ENCODE data around the gene PYGB.
"Not testable (repeated sequence)": the region's sequence is repeated elsewhere in the genome, so short reads cannot be mapped to it uniquely, and the experiment has no call there.

Gene PYGB

GRCh38 chr20:25328954-25329498 lies 81.1 kb downstream of the PYGB start:
- TF ChIP-seq, protein P1, sequence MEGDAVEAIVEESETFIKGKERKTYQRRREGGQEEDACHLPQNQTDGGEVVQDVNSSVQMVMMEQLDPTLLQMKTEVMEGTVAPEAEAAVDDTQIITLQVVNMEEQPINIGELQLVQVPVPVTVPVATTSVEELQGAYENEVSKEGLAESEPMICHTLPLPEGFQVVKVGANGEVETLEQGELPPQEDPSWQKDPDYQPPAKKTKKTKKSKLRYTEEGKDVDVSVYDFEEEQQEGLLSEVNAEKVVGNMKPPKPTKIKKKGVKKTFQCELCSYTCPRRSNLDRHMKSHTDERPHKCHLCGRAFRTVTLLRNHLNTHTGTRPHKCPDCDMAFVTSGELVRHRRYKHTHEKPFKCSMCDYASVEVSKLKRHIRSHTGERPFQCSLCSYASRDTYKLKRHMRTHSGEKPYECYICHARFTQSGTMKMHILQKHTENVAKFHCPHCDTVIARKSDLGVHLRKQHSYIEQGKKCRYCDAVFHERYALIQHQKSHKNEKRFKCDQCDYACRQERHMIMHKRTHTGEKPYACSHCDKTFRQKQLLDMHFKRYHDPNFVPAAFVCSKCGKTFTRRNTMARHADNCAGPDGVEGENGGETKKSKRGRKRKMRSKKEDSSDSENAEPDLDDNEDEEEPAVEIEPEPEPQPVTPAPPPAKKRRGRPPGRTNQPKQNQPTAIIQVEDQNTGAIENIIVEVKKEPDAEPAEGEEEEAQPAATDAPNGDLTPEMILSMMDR (conservative IDR thresholded peaks at IDR 0.05), result no peak
- no peak overlapping the region for H3K27ac ChIP-seq

DNA sequence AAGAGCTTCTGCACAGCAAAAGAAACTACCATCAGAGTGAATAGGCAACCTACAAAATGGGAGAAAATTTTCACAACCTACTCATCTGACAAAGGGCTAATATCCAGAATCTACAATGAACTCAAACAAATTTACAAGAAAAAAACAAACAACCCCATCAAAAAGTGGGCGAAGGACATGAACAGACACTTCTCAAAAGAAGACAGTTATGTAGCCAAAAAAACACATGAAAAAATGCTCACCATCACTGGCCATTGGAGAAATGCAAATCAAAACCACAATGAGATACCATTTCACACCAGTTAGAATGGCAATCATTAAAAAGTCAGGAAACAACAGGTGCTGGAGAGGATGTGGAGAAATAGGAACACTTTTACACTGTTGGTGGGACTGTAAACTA lies 87.1 kb downstream of the PYGB start:
- H3K27ac ChIP-seq, result not testable (repeated sequence)

DNA sequence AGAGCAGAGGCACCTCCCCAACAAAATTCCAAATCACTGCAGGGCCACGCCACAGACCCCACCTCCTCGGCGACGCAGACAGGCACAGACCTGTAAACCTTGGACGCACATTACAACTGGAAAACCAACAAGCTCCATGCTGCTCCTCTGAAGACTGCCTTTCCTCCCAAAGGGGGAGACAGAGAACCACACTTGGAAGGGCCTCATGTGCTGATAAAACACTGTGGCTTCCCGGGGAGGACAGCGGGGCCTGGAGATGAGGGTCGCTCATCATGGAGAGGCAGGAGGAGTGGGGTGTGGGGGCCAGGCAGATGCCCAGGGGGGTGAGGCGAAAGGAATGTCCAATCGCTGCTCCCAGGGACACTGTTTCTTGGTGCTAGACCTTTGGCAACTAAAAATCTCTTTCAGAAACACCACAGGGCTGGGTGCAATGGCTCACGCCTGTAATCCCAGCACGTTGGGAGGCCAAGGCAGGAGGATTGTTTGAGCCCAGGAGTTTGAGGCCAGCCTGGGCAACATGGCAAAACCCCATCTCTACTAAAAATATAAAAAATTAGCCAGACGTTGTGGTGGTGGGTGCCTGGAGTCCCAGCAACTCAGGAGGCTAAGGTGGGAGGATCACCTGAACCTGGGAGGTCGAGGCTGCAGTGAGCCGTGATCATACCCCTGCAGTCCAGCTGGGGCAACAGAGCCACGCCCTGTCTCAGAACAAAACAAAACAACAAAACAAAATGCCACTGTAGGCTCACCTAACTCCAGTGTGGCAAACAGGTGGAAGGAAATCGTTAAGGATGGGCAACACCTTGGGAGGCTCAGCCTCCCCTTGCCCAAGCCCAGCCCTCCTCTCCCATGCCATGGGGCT lies 88.9 kb downstream of the PYGB start:
- TF ChIP-seq, protein P1 (conservative IDR thresholded peaks at IDR 0.05), result peak; percentile 83
- H3K27ac ChIP-seq, result peak overlapping the region; percentile 86

GRCh38 chr20:25338112-25339023 lies 90.5 kb downstream of the PYGB start:
- peak overlapping the region; percentile 86 for H3K27ac ChIP-seq
- TF ChIP-seq, protein P1 (conservative IDR thresholded peaks at IDR 0.05), result peak; percentile 69

DNA sequence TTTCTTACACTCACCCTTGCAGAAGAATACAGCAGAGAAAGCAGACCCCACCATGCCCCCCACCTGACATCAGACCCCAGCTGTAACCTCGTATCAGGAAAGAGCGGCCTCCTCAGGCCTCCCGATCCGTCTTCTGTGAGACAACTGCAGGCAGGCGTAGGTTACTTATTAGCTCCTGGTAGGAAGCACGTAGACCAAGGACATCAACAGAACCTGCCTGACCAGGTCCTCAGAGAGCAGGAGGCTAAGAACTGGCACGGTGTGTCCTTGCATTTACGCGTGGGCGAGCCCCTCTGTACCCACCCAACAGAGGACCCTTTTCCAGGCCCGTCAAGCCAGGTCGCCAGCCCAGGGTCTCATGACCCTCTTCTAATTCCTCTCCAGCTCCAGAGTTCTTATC lies 91.7 kb downstream of the PYGB start:
- TF ChIP-seq, protein P1 (conservative IDR thresholded peaks at IDR 0.05), result 0 out of 2 replicates have a peak, but pooled peaks have one; percentile 11
- H3K27ac ChIP-seq, result peak overlapping the region; percentile 86

DNA sequence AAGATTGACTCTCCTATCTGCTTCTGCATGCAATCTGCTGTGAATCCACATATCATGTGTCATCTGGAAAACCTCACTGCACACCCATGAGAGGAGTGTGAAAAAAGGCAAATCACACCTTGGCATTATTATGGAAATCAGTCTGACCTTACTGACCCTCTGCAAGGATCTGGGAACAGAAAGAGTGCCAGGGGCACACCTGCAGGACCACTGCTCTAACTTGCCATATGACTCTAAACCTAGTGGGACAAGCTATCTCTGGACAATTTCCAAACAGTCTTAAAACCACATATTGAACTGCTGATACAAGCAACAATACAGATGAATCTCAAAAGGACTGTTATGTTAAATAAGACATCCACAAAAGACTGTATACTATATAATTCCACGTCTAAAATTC lies 92.5 kb downstream of the PYGB start:
- TF ChIP-seq, protein P1 (conservative IDR thresholded peaks at IDR 0.05), result no peak
- peak overlapping the region; percentile 86 for H3K27ac ChIP-seq

DNA sequence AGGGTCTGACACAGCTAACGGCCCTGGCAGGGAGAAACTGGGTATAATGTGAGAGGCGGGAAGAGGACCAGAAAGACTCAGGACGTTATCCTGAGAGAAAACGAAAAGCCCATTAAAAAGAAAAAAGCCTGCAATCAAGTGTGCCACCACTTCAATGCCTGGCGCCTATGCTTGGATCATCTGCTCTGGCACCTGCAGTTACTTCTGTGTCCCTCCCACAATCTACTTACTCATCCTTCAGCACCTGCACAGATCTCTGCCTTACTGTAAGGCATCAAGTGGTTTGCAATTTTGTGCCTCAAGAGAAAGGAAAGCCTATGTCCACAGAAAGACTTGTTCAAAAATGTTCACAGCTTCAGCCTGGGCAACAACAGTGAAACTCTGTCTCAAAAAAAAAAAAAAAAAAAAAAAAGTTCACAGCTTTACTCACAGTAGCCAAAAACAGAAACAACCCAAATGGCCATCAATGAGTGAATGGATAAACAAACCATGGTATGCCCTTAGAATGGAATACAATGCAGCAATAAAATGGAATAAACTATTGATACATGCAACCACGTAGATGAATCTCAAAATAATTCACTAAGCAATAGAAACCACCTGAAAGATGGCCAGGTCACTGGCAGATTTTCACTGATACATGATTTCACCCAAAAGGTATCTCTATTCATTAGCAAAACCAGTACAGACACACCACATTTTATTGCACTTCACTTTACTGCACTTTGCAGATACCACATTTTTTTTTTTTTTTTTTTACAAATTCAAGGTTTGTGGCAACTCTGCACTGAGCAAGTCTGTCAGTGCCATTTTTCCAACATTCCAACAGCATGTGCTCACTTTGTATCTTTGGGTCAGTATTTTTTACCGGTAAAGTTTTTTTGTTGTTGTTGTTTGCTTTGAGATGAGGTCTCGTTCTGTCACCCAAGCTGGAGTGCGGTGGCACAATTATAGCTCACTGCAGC lies 94.1 kb downstream of the PYGB start:
- TF ChIP-seq, protein P1 (conservative IDR thresholded peaks at IDR 0.05), result no peak
- peak overlapping the region; percentile 86 for H3K27ac ChIP-seq

Data from VCaP (cell line).